Measurements from ENCODE around the gene ARNT2.

The ARNT2 gene

DNA sequence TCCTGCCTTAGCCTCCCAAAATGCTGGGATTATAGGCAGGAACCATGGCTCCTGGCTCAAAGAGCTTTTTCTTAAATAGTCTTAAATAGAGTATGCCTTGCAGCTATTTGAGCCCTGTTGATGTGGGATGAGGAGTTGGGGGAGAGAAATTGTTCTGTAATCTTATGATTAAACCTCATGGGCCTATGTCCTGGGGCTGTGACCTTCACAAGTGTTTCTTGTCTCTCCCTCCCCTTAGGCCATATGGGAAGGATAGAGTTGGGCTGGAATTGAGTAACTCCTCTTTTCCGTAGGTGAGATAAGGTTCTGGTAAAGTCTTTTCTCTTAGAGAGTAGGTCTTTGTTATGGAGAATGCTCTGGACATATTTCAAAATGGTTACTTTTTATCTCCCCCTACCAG lies 114.3 kb downstream of the ARNT2 start:
- DNase-seq (ENCODE audit: low spot score): no peak

DNA sequence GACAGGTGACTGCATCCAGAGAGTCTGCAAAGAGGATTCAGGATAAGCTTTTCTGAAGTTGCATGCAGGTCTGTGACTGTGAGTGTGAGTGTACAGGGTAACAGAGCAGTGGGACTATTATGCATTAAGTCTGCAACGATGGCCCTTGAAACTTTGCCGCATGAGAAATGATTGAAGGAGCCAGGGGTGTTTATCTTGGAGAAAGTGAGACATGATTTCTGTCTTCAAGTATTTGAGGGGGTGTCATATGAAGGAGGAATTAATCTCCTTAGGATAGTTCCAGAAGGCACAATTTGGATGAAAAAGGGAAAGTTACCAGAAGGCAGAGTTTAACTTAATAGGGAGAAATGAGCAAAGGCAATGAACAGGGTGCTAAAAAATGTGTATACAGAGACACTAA lies 119.6 kb downstream of the ARNT2 start:
- DNase-seq (ENCODE audit: low spot score): no peak

DNA sequence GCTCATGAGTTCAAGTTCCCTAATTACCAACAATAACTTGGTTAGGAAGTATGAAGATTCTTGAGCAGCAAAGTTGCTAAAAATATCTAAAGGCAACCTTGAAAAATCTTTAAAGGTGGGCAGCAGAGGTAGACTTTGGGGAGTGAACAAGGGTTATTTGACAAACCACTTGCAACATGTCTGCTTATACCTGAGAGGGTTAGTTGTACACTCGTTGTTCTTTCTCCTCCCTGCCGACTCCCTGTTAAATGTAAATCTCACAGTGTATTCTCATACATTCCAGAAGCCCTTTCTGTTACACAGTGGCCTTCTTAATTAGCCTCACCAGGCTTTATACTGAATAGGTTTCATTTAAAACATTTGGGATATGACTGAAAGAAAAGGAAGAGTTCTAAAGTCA lies 121.7 kb downstream of the ARNT2 start:
- no peak for DNase-seq (ENCODE audit: low spot score)

DNA sequence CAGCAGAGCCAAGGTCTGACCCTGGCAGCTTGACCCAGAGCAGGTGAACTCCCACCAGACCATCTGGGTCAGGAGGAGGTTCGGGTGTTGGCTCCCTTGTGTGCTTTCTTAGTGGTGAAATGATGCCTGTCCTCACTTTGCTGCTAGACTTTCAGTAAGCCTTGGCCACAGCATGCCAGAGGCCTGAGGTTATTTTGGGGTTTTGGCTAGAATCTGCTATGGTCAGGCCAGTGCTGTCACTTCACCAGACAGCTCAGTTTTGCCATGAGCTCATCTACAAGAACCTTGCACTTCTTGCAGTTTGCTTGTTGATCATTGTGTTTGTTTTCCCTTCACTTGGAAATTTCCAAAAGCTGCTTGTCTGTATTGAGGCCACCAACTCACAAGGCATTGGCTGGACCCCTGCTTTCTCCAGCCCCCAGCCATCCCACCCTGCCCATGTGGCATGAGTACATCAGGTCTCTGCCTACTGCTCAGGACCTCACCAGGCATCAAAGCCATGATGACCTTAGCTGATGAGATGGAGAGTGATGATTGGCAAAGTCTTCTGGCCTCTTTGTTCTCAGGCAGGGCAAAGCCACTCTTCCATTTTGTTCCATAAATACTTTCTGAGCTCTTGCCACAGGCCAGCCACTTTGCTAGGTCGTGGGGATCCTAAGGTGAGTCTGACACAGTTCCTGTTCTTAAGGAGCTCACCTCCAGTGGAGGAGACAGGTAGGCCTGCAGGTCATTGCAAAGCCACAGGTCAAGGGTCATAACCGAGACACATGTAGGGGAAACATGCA lies 122.6 kb downstream of the ARNT2 start:
- DNase-seq (ENCODE audit: low spot score): no peak

DNA sequence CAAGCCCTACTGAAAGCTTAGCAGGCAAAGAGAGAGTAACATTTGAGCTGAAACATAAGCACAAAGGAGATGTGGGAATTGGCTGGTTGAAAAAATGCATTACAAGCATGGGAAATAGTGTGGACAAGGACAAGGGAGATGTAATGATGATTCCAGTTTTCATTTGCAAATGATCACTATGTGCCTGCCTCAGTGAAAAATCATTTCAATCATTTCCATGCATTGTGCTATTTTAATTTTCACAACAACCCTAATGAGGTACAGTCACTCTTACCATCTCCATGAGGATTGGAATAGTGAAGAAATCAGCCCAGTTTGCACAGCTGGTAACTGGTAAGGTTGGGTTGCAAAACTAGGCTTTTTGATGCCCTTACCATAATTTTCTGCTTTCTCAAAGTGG lies 123.2 kb downstream of the ARNT2 start:
- DNase-seq (ENCODE audit: low spot score): no peak

DNA sequence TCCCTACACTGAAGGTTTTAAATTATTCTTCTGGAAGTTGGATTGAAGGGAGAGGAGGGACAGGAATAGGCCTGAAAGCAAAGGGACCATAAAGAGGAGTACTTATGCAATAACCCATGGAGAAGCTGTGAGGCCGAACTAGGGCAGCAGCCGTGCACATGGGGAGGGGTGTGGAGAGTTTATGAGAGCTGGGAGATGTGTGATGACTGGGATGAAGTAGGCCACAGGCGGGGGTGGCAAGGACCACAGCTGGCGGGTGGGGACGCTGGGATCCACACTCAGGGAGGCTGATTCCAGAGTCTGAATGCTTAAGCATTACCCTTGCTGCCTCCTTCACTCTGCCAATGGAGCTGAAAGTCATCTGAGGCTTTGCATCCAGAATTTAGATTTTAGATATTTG lies 123.8 kb downstream of the ARNT2 start:
- no peak for DNase-seq (ENCODE audit: low spot score)

DNA sequence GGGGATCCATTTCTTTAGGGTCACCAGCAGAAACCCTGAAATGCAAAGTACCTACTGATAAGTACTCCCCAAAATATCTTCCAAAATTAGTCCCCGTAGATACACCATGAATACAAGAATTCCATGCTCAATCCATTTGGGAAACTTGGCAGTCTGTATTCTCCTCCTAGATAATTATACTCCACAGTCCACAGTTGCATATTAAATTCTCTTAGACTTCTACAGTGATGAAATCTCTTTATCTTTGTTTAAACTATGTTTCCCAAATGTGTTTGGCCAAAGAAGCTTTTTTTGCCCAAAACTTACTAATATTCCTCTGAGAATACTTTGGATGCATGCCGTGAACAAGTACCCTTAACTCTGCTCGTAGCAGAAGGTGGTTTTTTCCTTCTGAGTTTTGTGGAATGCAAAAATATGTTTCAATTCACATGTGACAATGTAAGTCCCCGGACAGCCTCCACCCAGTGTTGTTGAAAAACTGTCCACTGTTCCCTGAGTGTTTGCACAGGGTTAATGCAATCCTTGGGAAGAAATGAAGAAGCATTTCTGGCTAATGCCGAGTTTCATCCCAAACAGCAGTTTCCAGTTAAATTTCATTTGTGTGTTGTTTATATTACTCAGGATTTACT lies 126.7 kb downstream of the ARNT2 start:
- DNase-seq (ENCODE audit: low spot score): no peak

DNA sequence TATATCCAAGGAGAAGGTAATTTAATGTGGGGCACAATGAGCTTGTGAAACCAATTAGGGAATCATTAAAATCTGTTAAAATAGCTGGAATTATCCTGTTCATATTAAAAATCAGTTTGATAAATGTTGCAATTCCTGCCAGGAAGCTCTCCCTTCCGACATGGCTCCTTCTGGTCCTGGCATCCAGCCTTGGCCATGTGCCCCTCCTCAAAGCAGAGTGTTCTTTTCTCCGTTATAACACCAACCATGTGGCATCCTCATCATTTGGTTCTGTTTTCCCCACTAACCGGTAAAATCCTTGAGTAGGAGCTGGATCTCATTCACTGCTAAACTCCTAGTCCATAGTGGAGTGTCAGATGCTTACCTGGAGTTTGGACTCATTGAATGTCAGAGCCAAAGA lies 127.2 kb downstream of the ARNT2 start:
- DNase-seq (ENCODE audit: low spot score): no peak

DNA sequence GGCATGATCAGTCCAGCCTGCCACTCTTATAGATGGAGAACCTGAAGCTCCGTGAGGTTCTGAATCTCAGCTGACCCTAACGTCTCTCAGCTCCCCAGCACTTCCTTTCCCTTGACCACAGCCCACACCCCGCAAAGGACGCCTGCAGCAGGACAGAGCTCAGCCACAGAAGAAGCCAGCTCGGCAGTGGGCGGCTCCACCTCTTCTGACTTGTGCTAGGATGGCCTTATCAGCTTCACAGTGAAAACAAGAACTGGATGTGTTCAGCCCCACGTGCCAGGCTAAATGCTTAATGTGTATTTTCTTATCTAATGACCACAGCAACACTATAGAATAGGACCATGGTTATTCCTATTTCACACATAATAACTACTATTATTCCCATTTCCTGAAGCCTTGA lies 127.6 kb downstream of the ARNT2 start:
- no peak for DNase-seq (ENCODE audit: low spot score)

DNA sequence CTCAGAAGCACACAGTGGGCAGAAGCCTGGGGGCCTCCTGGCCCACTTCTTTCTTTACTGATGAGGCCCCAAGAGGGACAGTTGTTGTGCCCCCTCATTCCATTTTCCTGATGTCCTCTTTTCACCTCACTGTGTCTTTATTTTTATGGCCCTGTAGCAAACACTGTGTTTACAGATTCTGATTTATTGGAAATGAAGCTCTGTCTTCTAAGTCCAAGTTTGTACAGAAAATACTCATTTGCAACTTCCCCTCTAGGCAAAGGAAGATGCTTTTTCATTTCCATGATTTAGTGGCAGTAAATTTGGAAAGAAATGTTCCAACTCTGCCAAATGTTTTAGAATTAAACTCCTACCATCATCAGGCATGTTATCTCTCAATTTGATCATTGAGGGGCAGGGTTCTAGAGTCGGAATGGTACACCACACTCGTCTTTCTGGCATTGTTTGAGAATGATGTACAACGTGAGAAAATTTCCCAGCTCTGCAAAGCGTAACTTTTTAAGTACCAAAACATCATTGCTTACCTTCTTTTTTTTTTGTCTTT lies 129.7 kb downstream of the ARNT2 start:
- DNase-seq (ENCODE audit: low spot score): no peak

DNA sequence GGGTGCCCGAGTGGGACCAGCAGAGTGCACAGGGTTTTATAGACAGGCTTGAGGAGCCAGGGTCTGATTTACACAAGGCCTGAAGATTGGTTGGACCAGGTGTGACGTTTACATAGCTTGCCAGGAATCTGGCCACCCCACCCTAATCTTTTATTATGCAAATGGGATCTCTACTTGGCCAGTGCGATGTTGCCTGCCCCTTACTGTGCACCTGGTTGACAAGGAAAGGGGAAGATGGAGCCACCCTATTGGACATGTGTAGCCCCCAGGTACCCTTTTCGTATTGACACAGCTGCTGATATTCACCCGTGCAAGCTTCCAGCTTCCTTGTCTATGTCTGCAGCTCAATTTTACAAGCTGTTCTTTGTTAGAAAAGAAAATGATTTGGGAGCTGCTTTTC lies 132.0 kb downstream of the ARNT2 start:
- no peak for DNase-seq (ENCODE audit: low spot score)

DNA sequence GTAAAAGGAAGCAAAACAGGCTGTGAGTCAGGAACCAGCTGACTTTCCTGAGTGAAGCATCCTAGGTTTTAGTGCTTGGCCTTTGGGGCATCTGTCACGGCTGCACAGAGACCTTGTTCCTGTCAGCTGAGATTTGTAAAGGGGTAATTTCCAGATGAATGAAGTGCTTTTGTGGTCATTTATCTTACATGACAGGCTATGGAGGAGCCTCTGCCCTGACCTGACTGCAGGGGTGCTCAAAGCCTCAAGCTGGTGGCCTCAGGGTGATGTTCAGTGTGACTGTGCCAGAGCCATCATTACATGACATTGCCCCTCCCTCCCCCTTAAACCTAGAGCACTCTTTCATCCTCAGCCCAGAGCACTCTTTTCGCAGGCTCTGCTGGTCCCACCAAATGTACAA lies 132.5 kb downstream of the ARNT2 start:
- DNase-seq (ENCODE audit: low spot score): no peak

DNA sequence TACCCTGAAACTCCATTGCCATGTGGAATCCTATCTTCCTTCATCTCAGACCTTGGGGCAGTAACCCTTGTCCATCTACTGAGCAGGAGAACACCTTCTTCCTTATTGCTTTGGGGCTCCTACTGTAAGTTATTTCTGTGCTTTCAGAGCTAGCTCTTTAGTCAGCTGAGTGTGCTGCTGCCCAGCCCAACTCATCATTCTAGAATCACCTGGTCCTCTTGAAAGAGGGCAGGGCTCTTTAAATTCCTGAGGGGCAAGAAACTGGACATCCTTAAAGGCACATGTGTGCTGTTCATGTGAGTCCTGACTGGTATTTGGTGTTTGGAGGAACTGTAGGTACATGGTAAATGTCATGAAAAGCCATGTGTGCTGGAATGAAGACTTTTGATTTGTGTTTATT lies 140.9 kb downstream of the ARNT2 start:
- DNase-seq (ENCODE audit: low spot score): no peak

DNA sequence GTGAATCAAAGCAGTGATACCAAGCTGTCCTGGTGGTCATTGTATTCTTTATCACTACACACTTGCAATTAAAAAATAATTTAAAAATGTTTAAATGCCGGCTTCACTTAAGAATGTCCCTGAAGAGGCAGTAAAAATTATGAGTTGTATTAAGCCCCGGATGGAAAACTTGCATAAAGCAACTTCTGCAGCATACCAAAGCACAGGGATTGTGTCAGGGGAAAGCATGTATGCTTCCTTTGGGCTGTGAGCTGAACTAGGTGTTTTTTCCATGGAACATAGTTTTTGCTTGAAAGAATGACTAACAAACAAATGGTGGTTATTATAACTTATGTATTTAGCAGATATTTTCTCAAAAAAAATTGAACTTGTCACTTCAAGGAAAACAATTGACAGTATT lies 143.1 kb downstream of the ARNT2 start:
- no peak for DNase-seq (ENCODE audit: low spot score)

DNA sequence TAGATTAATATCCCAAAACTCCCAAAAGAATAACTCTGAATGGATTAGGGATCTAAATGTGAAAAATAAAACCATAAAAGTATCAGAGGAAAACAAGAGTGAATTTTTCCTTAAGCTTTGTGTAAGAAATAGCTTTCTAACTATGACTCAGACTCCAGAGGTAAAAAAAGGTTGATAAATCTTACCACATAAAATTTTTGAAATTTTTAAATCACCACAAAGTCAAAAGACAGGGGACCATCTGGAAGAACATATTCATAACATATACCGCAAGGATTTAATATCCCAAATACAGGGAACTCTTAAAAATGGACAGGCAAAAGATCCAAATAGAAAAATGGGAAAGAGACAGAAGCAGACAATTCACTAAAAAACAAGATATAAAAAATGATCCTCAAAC lies 145.0 kb downstream of the ARNT2 start:
- no peak for DNase-seq (ENCODE audit: low spot score)

DNA sequence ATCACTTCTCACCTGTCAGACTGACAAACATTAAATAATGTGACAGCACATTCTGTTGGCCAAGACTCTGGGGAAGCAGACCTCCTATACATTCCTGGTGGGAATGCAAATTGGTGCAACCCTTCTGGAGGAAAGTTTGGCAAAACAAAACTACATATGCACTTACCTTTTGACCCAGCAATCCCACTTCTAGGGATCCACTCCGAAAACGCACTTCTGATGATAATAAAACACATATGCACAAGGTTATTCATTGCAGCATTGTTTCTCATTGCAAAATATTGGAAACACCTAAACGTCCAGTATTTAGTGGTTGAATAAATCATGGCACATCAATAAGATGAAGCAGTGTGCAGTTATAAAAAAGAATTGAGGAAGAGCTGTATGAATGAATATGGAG lies 145.5 kb downstream of the ARNT2 start:
- no peak for DNase-seq (ENCODE audit: low spot score)

DNA sequence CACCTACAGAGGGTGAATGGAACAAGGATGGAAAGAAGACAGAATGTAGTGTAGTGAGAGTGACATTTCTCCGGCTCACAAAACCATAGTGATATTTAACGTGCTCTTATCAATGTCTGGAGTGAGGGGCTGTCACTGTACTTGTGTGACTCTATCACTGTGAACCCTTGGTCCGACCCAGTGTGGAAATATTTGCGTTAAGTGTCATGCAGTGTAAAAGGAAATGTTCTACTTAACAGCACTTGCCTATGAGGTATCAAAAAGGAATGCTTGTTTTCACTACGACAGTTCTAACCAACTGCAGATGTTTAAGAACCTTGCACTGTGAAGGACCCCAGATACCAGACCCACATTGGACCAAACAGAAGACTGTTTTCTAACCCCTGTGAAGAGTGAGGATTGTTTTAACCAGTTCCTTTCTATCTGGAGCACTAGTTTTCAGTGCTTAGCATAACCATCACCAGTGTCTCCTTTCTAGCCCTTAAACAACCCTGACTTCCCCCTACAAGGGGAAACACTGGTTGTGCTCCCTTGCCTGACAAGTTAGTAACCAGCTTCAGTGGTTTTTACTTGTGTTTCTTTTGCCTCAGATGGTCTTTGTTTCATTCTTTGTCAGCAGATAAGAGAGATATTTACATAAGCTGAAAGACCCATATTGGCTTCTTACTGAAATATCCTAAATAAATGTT lies 146.2 kb downstream of the ARNT2 start:
- DNase-seq (ENCODE audit: low spot score): no peak

DNA sequence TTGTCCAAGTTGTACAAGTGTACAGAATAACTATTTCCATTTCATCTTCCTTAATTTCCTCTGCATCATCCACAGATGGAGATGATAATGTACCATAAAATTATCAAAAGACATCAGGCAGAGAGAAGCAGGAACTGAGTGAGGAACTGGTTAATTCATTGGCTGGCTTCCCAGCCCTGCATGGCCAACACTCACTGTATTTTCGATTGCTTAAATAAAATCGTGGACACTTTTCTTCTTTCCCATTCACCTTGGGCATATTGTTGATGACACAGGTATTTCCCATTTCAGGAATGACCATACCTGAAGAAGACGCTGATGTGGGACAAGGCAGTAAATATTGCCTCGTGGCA lies 146.7 kb downstream of the ARNT2 start:
- DNase-seq (ENCODE audit: low spot score): no peak

DNA sequence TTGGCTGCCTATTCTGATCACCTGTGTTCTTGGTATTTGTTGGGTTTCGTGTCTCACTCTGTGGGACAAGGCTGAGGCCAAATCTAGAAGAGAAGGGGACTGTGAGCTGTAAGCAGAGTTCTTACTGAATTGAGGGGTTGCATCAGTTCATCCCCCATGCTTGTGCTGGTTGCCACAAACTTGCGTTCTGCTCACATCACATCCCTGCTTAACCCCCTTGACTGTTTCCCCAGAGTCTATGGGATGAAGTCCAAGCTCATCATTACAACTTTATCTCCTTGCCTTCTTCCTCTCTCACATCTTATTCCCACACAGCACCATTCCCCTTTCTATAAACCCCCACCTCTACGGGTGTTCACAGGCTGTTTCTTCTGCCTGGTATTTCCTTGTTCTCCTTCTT lies 147.2 kb downstream of the ARNT2 start:
- no peak for DNase-seq (ENCODE audit: low spot score)

DNA sequence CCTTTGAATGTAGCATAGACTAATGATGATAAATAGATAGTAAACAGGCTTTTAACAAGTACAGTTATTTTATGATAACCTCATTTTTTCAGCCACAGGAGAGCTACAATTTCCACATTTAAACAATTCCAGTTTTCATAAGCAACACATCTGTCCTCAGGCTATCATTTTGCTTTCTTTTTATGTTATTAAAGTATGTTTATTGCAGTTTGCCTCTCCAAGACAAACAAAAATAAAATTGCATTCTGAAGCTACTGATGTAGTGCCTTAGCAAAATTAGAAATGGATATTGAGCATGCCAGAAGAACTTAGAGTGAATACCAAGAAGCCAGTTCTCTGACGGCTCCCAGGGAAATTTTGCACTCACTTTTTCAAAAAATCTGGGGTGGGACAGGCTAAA lies 150.4 kb downstream of the ARNT2 start:
- no peak for DNase-seq (ENCODE audit: low spot score)

DNA sequence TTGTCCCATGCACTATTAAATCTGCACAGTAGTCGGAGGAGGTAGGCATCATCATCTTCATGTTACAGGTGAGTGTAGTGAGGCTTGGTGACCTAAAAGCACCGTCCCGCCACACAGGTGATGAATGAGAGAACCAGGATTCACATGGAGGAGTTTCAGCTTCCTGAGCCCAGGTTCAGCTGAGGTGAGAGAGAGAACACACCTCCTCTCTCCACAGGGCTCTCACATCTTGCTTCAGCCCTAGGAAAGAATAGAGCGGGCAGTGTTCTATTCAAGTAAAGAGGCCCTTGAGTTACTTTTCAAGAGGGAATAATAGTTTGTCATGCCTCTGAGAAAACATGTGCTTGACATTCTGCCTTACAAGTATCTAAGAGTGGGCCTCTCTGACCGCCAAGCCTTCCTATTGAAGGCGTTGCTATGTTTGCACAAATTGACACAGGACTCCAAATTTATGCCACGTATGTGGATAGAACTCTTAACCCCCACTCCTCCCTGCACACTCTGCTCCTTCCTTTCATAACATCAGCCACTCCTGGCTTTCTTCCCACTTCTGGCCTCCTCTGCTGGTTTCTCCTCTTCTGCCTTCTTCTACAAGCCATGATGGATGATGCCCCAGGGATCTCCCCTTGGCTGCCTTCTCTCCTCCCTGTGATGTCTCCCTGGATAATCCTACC lies 152.6 kb downstream of the ARNT2 start:
- no peak for DNase-seq (ENCODE audit: low spot score)

DNA sequence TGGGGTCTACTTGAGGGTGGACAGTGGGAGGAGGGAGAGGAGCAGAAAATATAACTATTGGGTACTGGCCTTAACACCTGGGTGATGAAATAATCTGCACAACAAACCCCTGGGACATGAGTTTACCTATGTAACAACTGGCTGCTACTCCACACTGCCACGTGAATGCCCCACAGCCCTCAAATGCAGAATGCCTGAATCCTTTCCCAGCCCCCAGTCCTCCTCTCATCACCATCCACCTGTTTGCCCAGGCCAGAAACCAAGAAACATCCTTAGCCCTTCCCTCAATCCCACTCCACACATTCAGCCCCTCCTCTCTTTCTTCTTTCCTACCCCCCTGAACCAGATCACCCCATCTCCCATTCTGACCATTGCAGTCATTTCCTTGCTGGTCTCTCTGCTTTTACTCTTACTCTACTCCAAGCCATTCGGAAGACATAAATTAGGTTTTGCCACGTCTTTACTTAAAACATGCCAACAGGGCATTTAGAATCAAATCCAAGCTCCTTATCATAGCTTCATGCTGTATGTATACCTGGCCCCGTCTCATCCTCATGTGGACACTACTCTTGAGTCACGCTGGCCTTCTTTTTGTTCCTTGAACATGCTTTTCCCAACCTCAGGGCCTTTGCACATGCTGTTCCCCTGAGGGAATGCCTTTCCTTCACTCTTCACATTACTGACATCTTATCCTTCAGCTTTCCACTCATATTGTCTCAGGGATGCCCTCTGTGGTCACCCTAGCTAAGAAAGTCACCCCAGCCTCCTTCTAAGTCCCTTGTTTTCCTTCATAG lies 153.5 kb downstream of the ARNT2 start:
- no peak for DNase-seq (ENCODE audit: low spot score)

Data from hematopoietic multipotent progenitor cell treated with erythropoietin and hydrocortisone succinate and interleukin-3 and kit ligand, for 17 days (in vitro differentiated cells).